SK-N-MC (cell line): ENCODE measurements around the gene DUSP2.

ENCODE experiments used
- DNase-seq: peaks from one replicate; pipeline ENCODE4 v3.0.0-alpha.2; 2011; ENCODE audit warnings: low read depth, low spot score
- H3K27ac ChIP-seq: fragments of 200-600 bp; sonication (generic); 2 replicates; pipeline ENCODE4 v1.5.1; 2016; ENCODE audit warnings: mixed run types
- H3K36me3 ChIP-seq: fragments of 200-600 bp; sonication (generic); 2 replicates; pipeline ENCODE4 v1.6.1; 2017; ENCODE audit warnings: antibody characterized with exemption, low read length, mixed read lengths; ENCODE audit not compliant: insufficient read depth
- H3K4me3 ChIP-seq: fragments of 200-600 bp; sonication (generic); 2 replicates; pipeline ENCODE4 v1.5.1; 2016
- H3K9ac ChIP-seq: fragments of 200-600 bp; sonication (generic); 2 replicates; pipeline ENCODE4 v1.8.0; 2017; ENCODE audit warnings: mixed run types, mixed read lengths; ENCODE audit not compliant: insufficient read length
- H3K9me3 ChIP-seq: fragments of 200-600 bp; sonication (generic); 2 replicates; pipeline ENCODE4 v1.6.1; 2017; ENCODE audit warnings: low read depth, mild to moderate bottlenecking, antibody characterized with exemption, low read length, moderate library complexity, mixed read lengths
- EZH2 ChIP-seq: fragments of 200-600 bp; sonication (generic); IDR thresholded peaks from one replicate; pipeline ENCODE4 v1.6.1; 2017; ENCODE audit warnings: antibody characterized with exemption
- FOXP2 ChIP-seq: optimal IDR thresholded peaks from 2 replicates; pipeline ENCODE3; 2011; ENCODE audit warnings: mild to moderate bottlenecking, moderate library complexity; ENCODE audit not compliant: insufficient read depth; ENCODE audit errors: extremely low read length, control extremely low read depth
- POLR2AphosphoS5 ChIP-seq: IDR thresholded peaks from 2 replicates; pipeline ENCODE4 v1.6.1; 2012; ENCODE audit warnings: mild to moderate bottlenecking, low read depth, low read length, borderline replicate concordance

The DUSP2 gene

DNA sequence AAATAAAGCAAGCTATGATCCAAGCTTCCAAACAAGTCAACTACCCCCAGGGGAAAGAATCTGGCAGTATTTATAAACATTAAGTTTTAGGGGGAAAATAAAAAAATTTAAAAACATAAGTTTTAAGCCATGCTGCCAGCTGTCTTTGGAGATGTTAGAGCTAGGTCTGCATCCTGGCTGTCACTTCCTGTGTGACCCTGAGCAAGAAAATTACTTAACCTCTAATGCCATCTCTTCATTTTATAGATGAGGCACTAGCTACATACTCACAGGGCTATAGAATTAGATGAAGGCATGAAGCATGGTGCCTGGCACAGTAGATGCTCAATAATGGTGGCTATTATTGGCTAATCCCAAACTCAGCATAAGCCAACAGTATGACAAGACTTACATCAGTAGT is 35.3 kb upstream of the DUSP2 start:
- H3K27ac ChIP-seq = no peak overlapping the region
- H3K9ac ChIP-seq = no peak overlapping the region
- H3K36me3 ChIP-seq = peaks cover 17% of the 10 kb centered on the region
- TF ChIP-seq FOXP2 = no peak
- no peak overlapping the region for H3K4me3 ChIP-seq
- DNase-seq = no peak
- no peaks in the 10 kb centered on the region for H3K9me3 ChIP-seq

DNA sequence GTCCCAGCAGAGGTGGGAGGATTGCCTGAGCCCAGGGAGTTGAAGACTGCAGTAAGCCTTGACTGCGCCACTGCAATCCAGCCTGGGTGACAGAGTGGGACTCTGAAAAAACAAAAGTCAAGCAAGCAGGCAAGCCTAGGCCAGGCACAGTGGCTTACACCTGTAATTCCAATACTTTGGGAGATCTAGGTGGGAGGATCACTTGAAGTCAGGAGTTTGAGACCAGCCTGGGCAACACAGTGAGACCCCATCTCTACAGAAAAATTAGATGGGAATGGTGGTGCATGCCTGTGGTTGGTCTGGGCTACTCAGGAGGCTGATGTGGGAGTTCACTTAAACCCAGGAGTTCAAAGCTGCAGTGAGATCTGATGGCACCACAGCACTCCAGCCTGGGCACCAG is 34.8 kb upstream of the DUSP2 start:
- H3K4me3 ChIP-seq = no peak overlapping the region

DNA sequence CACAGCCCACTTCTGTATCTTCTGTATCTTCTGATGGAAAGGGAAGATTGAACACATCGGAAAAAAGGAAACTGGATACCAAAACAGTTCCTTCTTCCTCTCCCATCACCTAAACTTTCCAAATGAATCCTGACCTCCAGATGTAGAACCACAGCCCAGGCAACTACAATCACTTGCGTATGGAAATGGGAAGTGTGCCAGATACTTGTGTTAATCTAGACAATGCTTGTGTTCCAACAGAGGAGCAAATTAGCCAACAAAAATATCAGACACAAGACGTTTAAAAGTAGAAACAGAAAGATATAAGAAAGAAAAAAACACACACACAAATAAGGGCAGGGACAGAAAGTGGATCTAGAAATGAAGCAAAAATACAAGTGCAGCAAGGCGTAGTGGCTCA is 31.4 kb upstream of the DUSP2 start:
- DNase-seq = no peak
- Histone ChIP-seq H3K9me3 (no peaks in the 10 kb centered on the region), H3K36me3 (no peaks in the 10 kb centered on the region), H3K9ac (no peak overlapping the region), H3K4me3 (no peak overlapping the region), H3K27ac (no peak overlapping the region)
- TF ChIP-seq EZH2 (no peak), FOXP2 (no peak), POLR2AphosphoS5 (no peak)

More for the DNA sequence above, 34.8 kb upstream of the DUSP2 start:
- Histone ChIP-seq H3K36me3 (peaks cover 12% of the 10 kb centered on the region), H3K9me3 (no peaks in the 10 kb centered on the region), H3K27ac (no peak overlapping the region), H3K9ac (no peak overlapping the region)
- TF ChIP-seq POLR2AphosphoS5 = no peak
- TF ChIP-seq FOXP2 = no peak
- no peak for TF ChIP-seq EZH2
- DNase-seq = no peak

DNA sequence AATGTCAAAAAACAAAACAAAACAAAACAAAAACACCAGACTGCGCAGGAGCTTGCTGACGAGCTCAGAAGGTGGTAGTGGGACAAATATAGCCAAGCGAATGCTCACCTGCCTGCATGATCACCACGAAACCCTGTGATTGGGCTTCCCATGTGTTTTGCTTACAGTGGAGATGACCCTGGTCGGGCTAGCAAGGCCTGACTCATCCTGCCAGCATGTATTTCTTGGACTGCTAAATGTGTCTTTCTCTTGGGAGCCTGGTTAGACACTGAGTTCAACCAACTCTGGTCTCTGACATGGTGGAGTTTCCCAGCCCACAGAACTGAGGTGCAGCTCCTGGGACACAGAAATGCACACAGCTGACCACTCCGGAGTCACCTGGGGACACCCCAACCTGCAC is 30.7 kb upstream of the DUSP2 start:
- Histone ChIP-seq H3K27ac (no peak overlapping the region), H3K36me3 (no peaks in the 10 kb centered on the region), H3K4me3 (no peak overlapping the region), H3K9me3 (no peaks in the 10 kb centered on the region), H3K9ac (no peak overlapping the region)
- TF ChIP-seq POLR2AphosphoS5 (no peak), FOXP2 (no peak), EZH2 (no peak)
- no peak for DNase-seq

DNA sequence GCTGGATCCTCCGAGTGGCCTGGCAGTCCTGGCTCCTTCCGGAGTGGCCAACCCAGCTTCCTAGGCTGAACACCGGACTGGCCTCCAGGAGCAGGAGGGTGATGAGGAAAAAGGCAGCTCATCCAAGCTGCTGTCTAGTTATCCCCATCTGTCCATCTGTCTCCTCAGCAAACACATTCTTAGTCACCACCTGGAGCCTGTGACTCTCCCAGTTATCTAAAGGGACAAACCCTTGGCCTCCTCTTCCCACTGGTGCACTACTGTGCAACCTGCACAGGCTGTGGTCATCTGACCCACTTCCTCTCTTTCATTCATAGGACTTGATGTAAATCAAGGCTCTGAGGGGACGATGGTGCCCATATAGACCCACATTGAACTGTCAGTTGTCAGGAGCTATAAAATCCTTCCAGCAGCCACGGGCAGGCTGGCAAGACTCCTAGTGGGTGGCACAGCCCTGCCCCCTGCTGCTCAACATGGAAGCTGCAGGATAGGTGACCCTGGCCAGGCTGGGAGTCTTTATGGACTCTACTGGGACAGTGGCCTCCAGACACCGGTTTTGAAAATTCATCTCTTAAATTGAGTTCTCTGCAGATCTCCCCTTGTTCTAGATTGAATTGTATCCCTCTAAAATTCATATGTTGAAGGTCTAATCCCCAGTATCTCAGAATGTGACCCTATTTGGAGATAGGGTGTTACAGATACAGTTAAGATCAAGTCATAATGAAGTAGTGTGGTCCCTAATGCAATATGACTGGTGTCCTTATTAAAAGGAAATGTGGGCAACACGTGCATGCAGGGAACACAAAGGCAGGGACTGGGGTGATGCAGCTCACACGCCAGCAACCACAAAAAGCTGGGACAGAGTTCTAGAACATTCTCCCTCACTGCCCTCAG is 29.3 kb upstream of the DUSP2 start:
- Histone ChIP-seq H3K27ac (no peak overlapping the region), H3K9ac (no peak overlapping the region)

DNA sequence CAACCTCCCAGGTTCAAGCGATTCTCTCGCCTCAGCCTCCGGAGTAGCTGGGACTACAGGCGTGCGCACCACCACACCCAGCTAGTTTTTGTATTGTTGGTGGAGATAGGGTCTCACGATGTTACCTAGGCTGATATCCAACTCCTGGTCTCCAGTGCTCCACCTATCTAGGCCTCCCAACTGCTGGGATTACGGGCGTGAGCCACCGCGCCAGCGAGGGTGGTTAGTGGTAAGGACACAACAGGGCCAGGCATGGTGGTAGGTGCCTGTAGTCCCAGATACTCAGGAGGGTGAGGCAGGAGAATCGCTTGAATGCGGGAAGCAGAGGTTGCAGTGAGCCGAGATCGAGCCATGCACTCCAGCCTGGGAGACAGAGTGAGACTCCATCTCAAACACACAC is 26.6 kb upstream of the DUSP2 start:
- Histone ChIP-seq H3K36me3 (no peaks in the 10 kb centered on the region), H3K9ac (no peak overlapping the region), H3K4me3 (no peak overlapping the region), H3K27ac (no peak overlapping the region), H3K9me3 (no peaks in the 10 kb centered on the region)
- TF ChIP-seq POLR2AphosphoS5 (no peak), FOXP2 (no peak), EZH2 (no peak)
- no peak for DNase-seq

More for the DNA sequence above, 29.3 kb upstream of the DUSP2 start:
- no peaks in the 10 kb centered on the region for H3K36me3 ChIP-seq
- no peaks in the 10 kb centered on the region for H3K9me3 ChIP-seq
- no peak for DNase-seq
- TF ChIP-seq EZH2 = no peak
- no peak for TF ChIP-seq POLR2AphosphoS5
- TF ChIP-seq FOXP2 = no peak
- H3K4me3 ChIP-seq = no peak overlapping the region

DNA sequence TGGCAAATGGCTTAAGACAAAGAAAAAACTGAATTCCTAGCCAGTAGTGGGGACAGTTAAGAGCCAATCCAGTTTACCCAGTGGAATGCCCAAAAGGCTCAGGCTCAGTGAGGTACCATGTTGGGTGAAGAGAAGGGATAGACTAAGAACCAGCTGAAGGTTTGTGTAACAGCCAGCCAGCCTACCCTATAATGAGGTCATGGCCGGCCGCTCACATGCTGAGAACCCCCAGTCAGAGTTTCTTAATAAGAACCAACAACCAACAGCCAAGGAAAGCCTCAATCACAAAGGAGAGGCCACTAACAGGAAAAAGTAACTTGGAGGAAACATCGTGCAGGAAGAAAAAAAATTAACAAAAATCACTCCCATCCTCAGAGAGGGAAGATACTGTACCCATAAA is 25.4 kb upstream of the DUSP2 start:
- Histone ChIP-seq H3K27ac (no peak overlapping the region), H3K9ac (no peak overlapping the region), H3K4me3 (no peak overlapping the region), H3K36me3 (no peaks in the 10 kb centered on the region), H3K9me3 (no peaks in the 10 kb centered on the region)
- TF ChIP-seq POLR2AphosphoS5 (no peak), FOXP2 (no peak), EZH2 (no peak)
- no peak for DNase-seq

DNA sequence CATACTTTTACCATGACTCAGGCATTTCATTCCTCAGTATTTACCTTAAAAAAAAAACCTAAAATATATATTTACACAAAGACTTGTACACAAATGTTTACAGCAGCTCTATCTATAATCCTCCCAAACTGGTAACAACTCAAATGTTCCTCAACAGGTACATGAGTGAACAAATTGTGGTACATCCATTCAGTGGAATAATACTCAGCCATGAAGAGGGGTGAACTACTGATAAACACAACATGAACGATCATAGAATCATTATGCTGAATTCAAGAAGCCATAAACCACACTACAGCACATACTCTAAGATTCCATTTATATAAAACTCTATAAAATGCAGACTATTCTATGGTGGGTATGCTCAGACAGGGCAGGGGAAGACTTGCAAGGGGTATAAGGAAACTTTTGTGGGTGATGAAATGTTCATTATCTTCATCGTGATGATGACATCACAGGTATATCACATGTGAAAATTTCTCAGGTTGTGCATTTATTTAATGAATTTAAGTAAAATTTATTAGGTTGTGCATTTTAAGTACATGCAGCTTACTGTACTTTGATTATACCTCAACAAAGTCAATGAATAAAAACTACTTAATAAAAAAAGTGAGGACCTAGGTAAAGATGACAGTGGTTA is 24.7 kb upstream of the DUSP2 start:
- DNase-seq = no peak
- Histone ChIP-seq H3K36me3 (no peaks in the 10 kb centered on the region), H3K4me3 (no peak overlapping the region), H3K9ac (no peak overlapping the region), H3K27ac (no peak overlapping the region), H3K9me3 (no peaks in the 10 kb centered on the region)
- TF ChIP-seq EZH2 (no peak), FOXP2 (no peak), POLR2AphosphoS5 (no peak)
